ENCODE data around the gene PFDN4. TPM values are rescaled to one million over a fixed set of nuclear protein-coding genes. Genes with fewer than 3 reads are reported as not detected.
"Not testable (repeated sequence)": the region's sequence is repeated elsewhere in the genome, so short reads cannot be mapped to it uniquely, and the experiment has no call there.

Gene PFDN4
- total RNA-seq, 2 experiments from 2014 or later = 17.5 to 17.7 TPM

DNA sequence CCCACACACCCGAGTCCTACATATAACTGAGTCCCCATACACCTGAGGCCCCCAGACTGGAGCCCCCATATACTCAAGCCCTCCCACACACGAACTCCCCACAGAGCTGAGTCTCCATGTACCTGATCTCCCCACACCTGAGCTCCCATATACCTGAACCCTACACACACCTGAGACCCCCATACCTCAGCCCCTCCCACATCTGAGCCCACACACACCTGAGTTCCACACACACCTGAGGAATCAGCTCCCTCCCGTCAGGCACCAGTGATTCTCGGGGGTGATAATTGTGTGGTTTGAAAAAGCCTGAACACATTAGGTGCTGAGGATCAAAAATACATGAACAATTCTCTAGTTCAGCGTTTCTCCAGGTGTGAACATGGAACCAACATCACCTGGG is 15.4 kb downstream of the PFDN4 start:
- Mint-ChIP-seq H3K27ac (peak overlapping the region; percentile 10), H3K4me1 (ENCODE audit: low read depth) (peaks cover 21% of the 10 kb centered on the region), H3K4me3 (no peak overlapping the region), H3K9me3 (peaks cover 3% of the 10 kb centered on the region), H3K36me3 (ENCODE audit: low read depth) (peaks cover 4% of the 10 kb centered on the region), H3K27me3 (no peaks in the 10 kb centered on the region)
- H3K9me3 ChIP-seq (ENCODE audit: control insufficient read depth in 1 of 2, insufficient read depth in 1 of 2, low read length in 2 of 2) = no peaks in the 10 kb centered on the region
- ChIA-PET CTCF (no interaction called here), POLR2A (interaction anchor here (0.5 to 2.4 kb wide), 2 partner anchors 15 to 37 kb away, joined by 5 to 14 read pairs; partner anchors contain the start of gene PFDN4)
- TF ChIP-seq, protein P1, sequence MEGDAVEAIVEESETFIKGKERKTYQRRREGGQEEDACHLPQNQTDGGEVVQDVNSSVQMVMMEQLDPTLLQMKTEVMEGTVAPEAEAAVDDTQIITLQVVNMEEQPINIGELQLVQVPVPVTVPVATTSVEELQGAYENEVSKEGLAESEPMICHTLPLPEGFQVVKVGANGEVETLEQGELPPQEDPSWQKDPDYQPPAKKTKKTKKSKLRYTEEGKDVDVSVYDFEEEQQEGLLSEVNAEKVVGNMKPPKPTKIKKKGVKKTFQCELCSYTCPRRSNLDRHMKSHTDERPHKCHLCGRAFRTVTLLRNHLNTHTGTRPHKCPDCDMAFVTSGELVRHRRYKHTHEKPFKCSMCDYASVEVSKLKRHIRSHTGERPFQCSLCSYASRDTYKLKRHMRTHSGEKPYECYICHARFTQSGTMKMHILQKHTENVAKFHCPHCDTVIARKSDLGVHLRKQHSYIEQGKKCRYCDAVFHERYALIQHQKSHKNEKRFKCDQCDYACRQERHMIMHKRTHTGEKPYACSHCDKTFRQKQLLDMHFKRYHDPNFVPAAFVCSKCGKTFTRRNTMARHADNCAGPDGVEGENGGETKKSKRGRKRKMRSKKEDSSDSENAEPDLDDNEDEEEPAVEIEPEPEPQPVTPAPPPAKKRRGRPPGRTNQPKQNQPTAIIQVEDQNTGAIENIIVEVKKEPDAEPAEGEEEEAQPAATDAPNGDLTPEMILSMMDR (IDR thresholded peaks at IDR 0.05) = no peak
- intact Hi-C loops (cut with DNase I, micrococcal nuclease) = loop anchor here in 1 of 2 experiments (5.0 kb wide), 1 partner anchor 424 kb away; no protein-coding TSS in a partner anchor
- ATAC-seq (ENCODE audit: poor library complexity) (no peak), DNase-seq (no peak)
- H3K4me3 ChIP-seq (ENCODE audit: low read length) = no peak overlapping the region
- H3K4me1 ChIP-seq (ENCODE audit: insufficient read depth, low read length) = peaks cover 13% of the 10 kb centered on the region
- H3K27ac ChIP-seq (ENCODE audit: low read depth in 1 of 2, low read length in 2 of 2) = no peak overlapping the region
- peaks cover 7% of the 10 kb centered on the region for H3K36me3 ChIP-seq (ENCODE audit: insufficient read depth, low read length)
- H3K27me3 ChIP-seq (ENCODE audit: control insufficient read depth in 1 of 2, insufficient read depth in 2 of 2, low read length in 2 of 2) = no peaks in the 10 kb centered on the region

GRCh38 chr20:54223751-54224150 is 15.9 kb downstream of the PFDN4 start:
- no peak overlapping the region for H3K27ac ChIP-seq (ENCODE audit: low read depth in 1 of 2, low read length in 2 of 2)
- CTCF ChIA-PET = no interaction called here
- intact Hi-C loops (cut with DNase I, micrococcal nuclease) = loop anchor here in 1 of 2 experiments (5.0 kb wide), 1 partner anchor 424 kb away; no protein-coding TSS in a partner anchor
- ATAC-seq (ENCODE audit: poor library complexity) (no peak), DNase-seq (no peak)
- H3K27ac Mint-ChIP-seq = no peak overlapping the region
- H3K4me1 ChIP-seq (ENCODE audit: insufficient read depth, low read length) = peaks cover 13% of the 10 kb centered on the region
- H3K4me3 ChIP-seq (ENCODE audit: low read length) = no peak overlapping the region
- no peaks in the 10 kb centered on the region for H3K27me3 ChIP-seq (ENCODE audit: control insufficient read depth in 1 of 2, insufficient read depth in 2 of 2, low read length in 2 of 2)
- H3K27me3 Mint-ChIP-seq = no peaks in the 10 kb centered on the region
- peaks cover 3% of the 10 kb centered on the region for H3K9me3 Mint-ChIP-seq
- H3K36me3 Mint-ChIP-seq (ENCODE audit: low read depth) = no peaks in the 10 kb centered on the region
- H3K4me1 Mint-ChIP-seq (ENCODE audit: low read depth) = peaks cover 21% of the 10 kb centered on the region
- TF ChIP-seq, protein P1 (IDR thresholded peaks at IDR 0.05) = no peak
- POLR2A ChIA-PET = no interaction called here
- no peaks in the 10 kb centered on the region for H3K9me3 ChIP-seq (ENCODE audit: control insufficient read depth in 1 of 2, insufficient read depth in 1 of 2, low read length in 2 of 2)
- H3K36me3 ChIP-seq (ENCODE audit: insufficient read depth, low read length) = peaks cover 2% of the 10 kb centered on the region
- H3K4me3 Mint-ChIP-seq = no peak overlapping the region

GRCh38 chr20:54224642-54225041 is 16.8 kb downstream of the PFDN4 start:
- H3K9me3 ChIP-seq (ENCODE audit: control insufficient read depth in 1 of 2, insufficient read depth in 1 of 2, low read length in 2 of 2); H3K36me3 ChIP-seq (ENCODE audit: insufficient read depth, low read length); H3K4me3 Mint-ChIP-seq; H3K36me3 Mint-ChIP-seq (ENCODE audit: low read depth); H3K27ac ChIP-seq (ENCODE audit: low read depth in 1 of 2, low read length in 2 of 2); POLR2A ChIA-PET; H3K27ac Mint-ChIP-seq; CTCF ChIA-PET; H3K9me3 Mint-ChIP-seq; H3K4me3 ChIP-seq (ENCODE audit: low read length); ATAC-seq (ENCODE audit: poor library complexity); DNase-seq; H3K27me3 ChIP-seq (ENCODE audit: control insufficient read depth in 1 of 2, insufficient read depth in 2 of 2, low read length in 2 of 2); H3K27me3 Mint-ChIP-seq: not testable (repeated sequence)
- peaks cover 13% of the 10 kb centered on the region for H3K4me1 ChIP-seq (ENCODE audit: insufficient read depth, low read length)
- H3K4me1 Mint-ChIP-seq (ENCODE audit: low read depth) = peaks cover 21% of the 10 kb centered on the region
- intact Hi-C loops (cut with DNase I, micrococcal nuclease) = loop anchor here in 1 of 2 experiments (5.0 kb wide), 1 partner anchor 423 kb away; no protein-coding TSS in a partner anchor

DNA sequence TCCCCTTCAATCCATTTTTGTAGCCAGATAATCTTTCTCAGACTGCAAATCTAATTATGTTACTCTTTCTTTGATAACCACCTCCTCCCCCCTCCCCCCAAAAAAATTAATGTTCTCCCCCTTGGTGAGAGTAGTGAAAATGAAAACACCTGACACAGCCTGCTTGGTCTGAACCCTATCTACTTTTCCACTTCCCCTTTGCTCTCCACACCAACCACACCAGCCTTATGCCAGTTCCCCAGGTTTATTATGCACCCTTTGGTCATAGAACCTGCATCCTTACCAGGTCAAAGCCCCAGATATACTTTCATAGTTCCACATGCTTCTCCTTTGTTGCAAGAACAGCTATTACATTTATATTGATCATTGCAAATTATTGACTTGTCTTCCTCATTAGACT is 19.4 kb downstream of the PFDN4 start:
- CTCF ChIA-PET = no interaction called here
- intact Hi-C loops (cut with DNase I, micrococcal nuclease) = no loop called here
- no peaks in the 10 kb centered on the region for H3K9me3 ChIP-seq (ENCODE audit: control insufficient read depth in 1 of 2, insufficient read depth in 1 of 2, low read length in 2 of 2)
- no peak overlapping the region for H3K27ac ChIP-seq (ENCODE audit: low read depth in 1 of 2, low read length in 2 of 2)
- POLR2A ChIA-PET = no interaction called here
- ATAC-seq (ENCODE audit: poor library complexity) = no peak
- no peaks in the 10 kb centered on the region for H3K36me3 Mint-ChIP-seq (ENCODE audit: low read depth)
- no peak for DNase-seq
- peaks cover 3% of the 10 kb centered on the region for H3K4me1 Mint-ChIP-seq (ENCODE audit: low read depth)
- TF ChIP-seq, protein P1 (IDR thresholded peaks at IDR 0.05) = no peak
- no peaks in the 10 kb centered on the region for H3K27me3 ChIP-seq (ENCODE audit: control insufficient read depth in 1 of 2, insufficient read depth in 2 of 2, low read length in 2 of 2)
- H3K36me3 ChIP-seq (ENCODE audit: insufficient read depth, low read length) = no peaks in the 10 kb centered on the region
- H3K27ac Mint-ChIP-seq = no peak overlapping the region
- no peak overlapping the region for H3K4me3 Mint-ChIP-seq
- H3K4me3 ChIP-seq (ENCODE audit: low read length) = no peak overlapping the region
- H3K27me3 Mint-ChIP-seq = peaks cover 4% of the 10 kb centered on the region
- H3K4me1 ChIP-seq (ENCODE audit: insufficient read depth, low read length) = peaks cover 4% of the 10 kb centered on the region
- peaks cover 3% of the 10 kb centered on the region for H3K9me3 Mint-ChIP-seq

Data from CD4-positive, alpha-beta T cell (primary cell).